ENCODE measurements around the gene GLG1.
A peak's percentile ranks its signal among the peaks of the same experiment; 100 is the strongest.

DNA sequence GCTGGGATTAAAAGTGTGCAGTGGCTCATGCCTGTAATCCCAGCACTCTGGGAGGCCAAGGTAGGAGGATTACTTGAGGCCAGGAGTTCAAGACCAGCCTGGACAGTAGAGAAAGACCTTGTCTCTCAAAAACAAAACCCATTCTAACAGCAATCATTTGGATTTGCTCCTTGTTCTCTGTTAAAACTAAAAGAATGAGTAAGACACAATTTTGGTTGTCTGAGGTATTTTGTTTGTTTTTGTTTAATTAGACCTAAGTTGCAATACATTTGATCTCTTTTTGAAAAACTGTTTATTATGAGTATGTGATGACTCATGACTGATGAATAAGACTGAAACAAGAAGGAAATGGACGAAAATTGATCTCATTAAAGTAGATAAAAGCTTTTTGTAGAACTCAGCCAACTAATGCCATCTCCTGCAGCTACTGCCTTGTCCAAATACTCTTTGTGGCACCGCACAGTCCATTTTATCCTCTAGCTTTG is 29.0 kb downstream of the GLG1 start:
- TF ChIP-seq POLR2AphosphoS5 (IDR thresholded peaks at IDR 0.05; ENCODE audit: low read depth, low read length), result peak; percentile 65; the same call in 1 of the 2 replicates
- TF ChIP-seq, protein P1, sequence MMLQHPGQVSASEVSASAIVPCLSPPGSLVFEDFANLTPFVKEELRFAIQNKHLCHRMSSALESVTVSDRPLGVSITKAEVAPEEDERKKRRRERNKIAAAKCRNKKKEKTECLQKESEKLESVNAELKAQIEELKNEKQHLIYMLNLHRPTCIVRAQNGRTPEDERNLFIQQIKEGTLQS (IDR thresholded peaks at IDR 0.05), result 0 out of 2 replicates have a peak, but pooled peaks have one; percentile 48
- TF ChIP-seq, protein P2, sequence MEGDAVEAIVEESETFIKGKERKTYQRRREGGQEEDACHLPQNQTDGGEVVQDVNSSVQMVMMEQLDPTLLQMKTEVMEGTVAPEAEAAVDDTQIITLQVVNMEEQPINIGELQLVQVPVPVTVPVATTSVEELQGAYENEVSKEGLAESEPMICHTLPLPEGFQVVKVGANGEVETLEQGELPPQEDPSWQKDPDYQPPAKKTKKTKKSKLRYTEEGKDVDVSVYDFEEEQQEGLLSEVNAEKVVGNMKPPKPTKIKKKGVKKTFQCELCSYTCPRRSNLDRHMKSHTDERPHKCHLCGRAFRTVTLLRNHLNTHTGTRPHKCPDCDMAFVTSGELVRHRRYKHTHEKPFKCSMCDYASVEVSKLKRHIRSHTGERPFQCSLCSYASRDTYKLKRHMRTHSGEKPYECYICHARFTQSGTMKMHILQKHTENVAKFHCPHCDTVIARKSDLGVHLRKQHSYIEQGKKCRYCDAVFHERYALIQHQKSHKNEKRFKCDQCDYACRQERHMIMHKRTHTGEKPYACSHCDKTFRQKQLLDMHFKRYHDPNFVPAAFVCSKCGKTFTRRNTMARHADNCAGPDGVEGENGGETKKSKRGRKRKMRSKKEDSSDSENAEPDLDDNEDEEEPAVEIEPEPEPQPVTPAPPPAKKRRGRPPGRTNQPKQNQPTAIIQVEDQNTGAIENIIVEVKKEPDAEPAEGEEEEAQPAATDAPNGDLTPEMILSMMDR (IDR thresholded peaks at IDR 0.05 in 2 of 3, conservative IDR thresholded peaks at IDR 0.05 in 1 of 3; ENCODE audit: borderline replicate concordance in 1 of 3, insufficient read depth in 1 of 3, low read depth in 2 of 3, low read length in 2 of 3), result no peak
